Bronchial epithelial cell (primary cell): ENCODE results near the gene ATP1A4. TPM values are rescaled to one million over a fixed set of nuclear protein-coding genes. Genes with fewer than 3 reads are reported as not detected.

ENCODE experiments used
- DNase-seq: peaks from one replicate; pipeline ENCODE4 v3.0.0-alpha.2; 2010; ENCODE audit warnings: low read depth
- FAIRE-seq: peaks from 2 replicates; lab custom pipeline; 2011; peaks lifted over from hg19 to GRCh38; lab: Jason Lieb, UNC
- H3K27me3 ChIP-seq: 2 replicates; pipeline ENCODE4 v1.5.1; 2011; ENCODE audit warnings: low read length; ENCODE audit not compliant: control insufficient read depth, insufficient read depth
- H3K36me3 ChIP-seq: 2 replicates; pipeline ENCODE4 v1.5.1; 2011; ENCODE audit warnings: low read length; ENCODE audit not compliant: control insufficient read depth, insufficient read depth
- H3K4me3 ChIP-seq: 2 replicates; pipeline ENCODE4 v1.5.1; 2011; ENCODE audit warnings: mild to moderate bottlenecking, low read depth, low read length, control low read depth
- CTCF ChIP-seq: IDR thresholded peaks from 2 replicates; pipeline ENCODE4 v1.5.1; 2011; ENCODE audit warnings: mild to moderate bottlenecking, moderate library complexity, low read length, control low read depth, inconsistent platforms; ENCODE audit not compliant: insufficient read depth, severe bottlenecking
- total RNA-seq: library from RNA; depleted of rRNA; stranded (reverse); fragments of >200 nt; gene quantifications from 2 replicates; pipeline ENCODE4 v1.2.1, GENCODE V29; 2014

Gene ATP1A4
- total RNA-seq, 1 donor from 2014 or later = not detected

GRCh38 chr1:160169553-160170399 is 18.4 kb downstream of the ATP1A4 start:
- DNase-seq (no peak), FAIRE-seq (no peak)
- Histone ChIP-seq H3K4me3 (no peak overlapping the region), H3K27me3 (peaks cover 5% of the 10 kb centered on the region), H3K36me3 (no peaks in the 10 kb centered on the region)
- no peak for TF ChIP-seq CTCF

- no peaks in the 10 kb centered on the region for H3K36me3 ChIP-seq
- no peak for TF ChIP-seq CTCF
- DNase-seq (peak; percentile 45), FAIRE-seq (no peak)
- peaks cover 5% of the 10 kb centered on the region for H3K27me3 ChIP-seq
- no peak overlapping the region for H3K4me3 ChIP-seq
Measured at GRCh38 chr1:160171354-160171753, 20.0 kb downstream of the ATP1A4 start.

- Histone ChIP-seq H3K4me3 (no peak overlapping the region), H3K27me3 (peaks cover 2% of the 10 kb centered on the region), H3K36me3 (no peaks in the 10 kb centered on the region)
- no peak for TF ChIP-seq CTCF
- FAIRE-seq (no peak), DNase-seq (no peak)
Measured at GRCh38 chr1:160171980-160172379, 20.6 kb downstream of the ATP1A4 start.

DNA sequence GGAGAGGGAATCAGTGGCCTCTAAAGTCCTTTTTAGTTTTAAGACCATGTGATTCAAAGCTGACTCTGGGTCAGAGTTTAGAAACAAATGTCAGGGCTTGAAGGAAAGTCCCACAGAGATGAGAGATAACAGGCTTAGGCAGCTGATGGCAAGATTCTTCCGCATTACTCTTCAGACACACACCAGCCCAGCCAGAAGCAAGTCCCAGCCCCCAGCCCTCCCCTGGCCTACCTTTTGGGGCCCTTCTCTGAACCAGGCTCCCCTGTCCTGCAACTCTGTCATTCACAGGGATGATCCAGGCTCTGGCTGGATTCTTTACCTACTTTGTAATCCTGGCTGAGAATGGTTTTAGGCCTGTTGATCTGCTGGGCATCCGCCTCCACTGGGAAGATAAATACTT is 25.8 kb downstream of the ATP1A4 start:
- DNase-seq (no peak), FAIRE-seq (no peak)
- no peaks in the 10 kb centered on the region for H3K27me3 ChIP-seq
- no peak for TF ChIP-seq CTCF
- H3K4me3 ChIP-seq = no peak overlapping the region
- no peaks in the 10 kb centered on the region for H3K36me3 ChIP-seq

DNA sequence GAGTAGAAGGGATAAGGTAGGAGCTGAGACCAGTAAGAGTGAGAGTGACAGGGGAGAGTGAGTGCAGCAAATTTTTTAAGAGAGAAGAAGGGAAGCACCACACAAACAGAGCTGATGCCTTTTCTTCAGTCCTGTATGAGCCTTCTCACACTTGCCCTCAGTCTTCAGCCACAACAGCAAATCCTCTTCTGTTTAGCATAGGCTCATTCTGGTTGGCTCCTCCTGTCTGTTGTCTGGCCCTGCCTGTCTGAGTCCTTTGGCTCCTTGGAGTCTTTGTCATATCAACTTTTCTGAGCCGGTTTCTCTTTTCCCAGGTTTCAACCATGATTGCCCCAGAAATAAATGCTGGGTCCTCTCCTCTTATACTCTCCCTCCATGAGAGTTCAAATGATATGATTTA is 26.3 kb downstream of the ATP1A4 start:
- DNase-seq = no peak
- no peak for TF ChIP-seq CTCF
- Histone ChIP-seq H3K4me3 (no peak overlapping the region), H3K36me3 (no peaks in the 10 kb centered on the region), H3K27me3 (no peaks in the 10 kb centered on the region)
- FAIRE-seq = no peak

DNA sequence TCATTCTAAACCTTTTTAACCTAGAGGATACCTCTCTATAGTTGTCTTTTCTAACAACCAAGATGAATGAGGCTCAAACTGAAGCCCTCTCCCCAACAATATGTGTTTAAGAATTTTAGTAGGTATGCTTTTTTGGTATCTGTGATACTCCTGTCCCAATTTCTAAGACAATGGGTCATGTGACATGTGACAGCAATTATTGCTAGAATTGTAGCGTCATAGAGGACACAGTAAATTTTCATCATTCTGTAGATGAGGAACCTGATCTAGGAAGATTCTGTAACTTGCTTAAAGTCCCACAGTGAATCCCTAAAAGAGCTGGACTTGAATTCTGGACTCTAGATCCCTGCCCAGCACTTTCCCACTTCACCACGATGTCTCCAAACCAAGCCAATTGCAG is 27.3 kb downstream of the ATP1A4 start:
- no peak for FAIRE-seq
- no peaks in the 10 kb centered on the region for H3K27me3 ChIP-seq
- no peak for TF ChIP-seq CTCF
- no peaks in the 10 kb centered on the region for H3K36me3 ChIP-seq
- DNase-seq = no peak
- no peak overlapping the region for H3K4me3 ChIP-seq
